Measurements from ENCODE around the gene EP300. TPM values are rescaled to one million over a fixed set of nuclear protein-coding genes. Genes with fewer than 3 reads are reported as not detected.

Gene EP300
- total RNA-seq, 2 donors from 2014 or later = 28.6 to 31.5 TPM

GRCh38 chr22:41197038-41197972 is 104.9 kb downstream of the EP300 start:
- DNase-seq (peak; percentile 87), ATAC-seq (peak; percentile 97)
- intact Hi-C loops (cut with DNase I) = loop anchor here in 1 of 2 donors (5.0 kb wide), 1 partner anchor 40 kb away; no protein-coding TSS in a partner anchor

DNA sequence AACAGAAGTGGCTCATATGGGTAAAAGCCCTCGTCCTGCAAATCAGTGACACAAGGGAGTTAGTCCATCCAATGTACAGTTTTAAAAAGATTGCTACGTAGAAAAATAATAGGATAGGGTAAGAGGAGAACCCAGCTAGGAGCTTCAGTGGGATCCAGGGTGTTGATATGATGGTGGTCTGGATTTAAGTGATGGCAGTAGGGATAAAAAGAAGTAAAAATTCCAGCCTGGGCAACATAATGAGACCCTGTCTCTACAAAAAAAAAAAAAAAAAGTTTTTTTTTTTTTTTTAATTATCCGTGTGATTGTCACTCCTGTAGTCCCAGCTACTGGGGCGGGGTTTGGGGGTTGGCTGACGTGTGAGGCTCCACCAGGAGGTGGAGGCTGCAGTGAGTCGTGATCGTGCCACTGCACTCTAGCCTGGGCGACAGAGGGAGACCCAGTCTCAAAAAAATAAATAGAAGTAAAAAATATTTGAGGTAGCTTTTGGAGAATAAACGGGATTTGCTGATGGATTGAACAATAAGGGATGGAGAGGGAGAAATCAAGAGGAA is 105.7 kb downstream of the EP300 start:
- ATAC-seq (peak; percentile 48 to 66), DNase-seq (peak; percentile 47)
- intact Hi-C loops (cut with DNase I) = loop anchor here in 1 of 2 donors (5.0 kb wide), 1 partner anchor 39 kb away; no protein-coding TSS in a partner anchor

DNA sequence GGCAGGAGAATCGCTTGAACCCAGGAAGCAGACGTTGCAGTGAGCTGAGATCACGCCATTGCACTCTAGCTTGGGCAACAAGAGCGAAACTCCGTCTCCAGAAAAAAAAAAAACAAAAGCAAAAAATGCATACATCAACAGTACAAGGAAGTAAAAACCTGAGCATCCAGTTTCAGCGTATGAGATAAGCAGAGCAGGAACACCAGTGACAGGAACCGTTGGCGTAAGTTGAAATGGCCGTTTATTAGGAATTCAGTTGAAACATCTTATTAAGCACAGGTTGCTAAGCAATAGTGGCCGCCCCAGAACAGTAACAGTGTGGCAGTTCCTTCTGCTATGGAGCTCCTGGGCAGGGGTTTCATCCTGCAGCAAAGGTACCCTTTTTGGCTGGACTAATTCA is 108.7 kb downstream of the EP300 start:
- intact Hi-C loops (cut with DNase I) = no loop called here
- DNase-seq (peak; percentile 7), ATAC-seq (no peak)

DNA sequence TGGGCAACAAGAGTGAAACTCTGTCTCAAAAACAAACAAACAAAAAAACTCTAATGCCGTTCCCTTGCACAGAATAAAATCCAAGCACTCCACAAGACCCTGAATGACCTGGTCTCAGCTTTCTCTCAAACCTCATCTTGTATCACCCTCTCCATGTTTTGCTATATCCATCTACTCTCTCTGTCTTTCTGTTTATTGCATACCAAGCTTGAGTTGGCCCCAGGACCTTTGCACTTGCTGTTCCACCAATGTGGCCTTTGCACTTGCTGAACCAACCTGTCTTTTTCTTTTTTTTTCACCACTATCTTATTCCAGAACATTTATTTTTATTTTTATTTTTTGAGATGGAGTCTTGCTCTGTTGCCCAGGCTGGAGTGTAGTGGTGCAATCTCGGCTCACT is 110.7 kb downstream of the EP300 start:
- ATAC-seq (no peak), DNase-seq (no peak)
- intact Hi-C loops (cut with DNase I) = no loop called here

- intact Hi-C loops (cut with DNase I) = no loop called here
- DNase-seq (no peak), ATAC-seq (no peak)
These were observed 111.7 kb downstream of the EP300 start for GRCh38 chr22:41204066-41204465.

DNA sequence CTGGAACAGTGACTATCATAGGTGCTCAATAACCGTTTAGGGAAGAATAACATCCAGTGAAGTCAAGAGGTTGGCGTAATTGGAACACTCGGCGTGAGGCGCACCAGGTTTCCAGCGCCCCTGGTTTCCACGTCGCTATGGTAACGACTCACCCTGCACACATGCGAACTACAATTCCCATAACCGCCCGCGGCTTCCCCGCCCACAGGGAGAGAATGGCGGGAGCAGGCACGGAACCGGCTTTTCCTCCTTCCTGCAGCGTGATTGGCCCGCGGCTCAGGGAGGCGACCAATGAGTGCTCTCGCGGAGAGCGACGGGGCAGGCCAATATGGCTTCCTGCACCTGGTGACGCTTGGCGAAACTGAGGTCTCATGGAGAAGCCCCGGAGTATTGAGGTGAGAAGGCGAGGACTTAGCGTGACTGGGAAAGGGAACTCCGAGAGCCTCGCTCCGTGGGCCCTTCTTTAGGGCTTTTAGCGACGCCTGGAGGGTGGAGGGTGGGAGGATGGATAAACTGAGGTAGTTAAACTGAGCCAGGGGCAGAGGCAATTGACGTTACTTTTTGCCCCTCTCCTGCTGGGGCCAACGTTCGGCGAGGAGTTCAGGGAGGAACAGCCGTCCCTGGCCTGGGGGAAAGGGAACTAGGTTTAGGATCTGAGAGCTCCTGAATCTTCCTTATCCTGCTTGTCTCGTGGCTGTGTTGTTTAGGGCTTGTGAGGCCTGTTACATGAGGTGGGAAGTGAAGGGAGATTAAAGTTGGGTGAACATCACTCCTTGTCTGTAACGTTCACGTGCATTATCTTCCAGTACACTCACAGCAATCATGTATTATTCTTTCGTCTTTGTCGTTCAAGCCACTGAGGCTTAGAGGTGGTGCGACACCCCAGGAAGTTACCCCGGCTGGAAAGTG is 112.9 kb downstream of the EP300 start, which contains the start of gene L3MBTL2:
Gene L3MBTL2, plus strand, starts transcription at position 321 of the 909 bp plus-strand sequence. Its CDS starts 51 bp downstream, at position 372.
- ATAC-seq = peak; percentile 100
- peak; percentile 98 for DNase-seq
- intact Hi-C loops (cut with DNase I) = loop anchor here in 1 of 2 donors (5.0 kb wide), 1 partner anchor 82 kb away; the partner anchor contains the start of gene RANGAP1

DNA sequence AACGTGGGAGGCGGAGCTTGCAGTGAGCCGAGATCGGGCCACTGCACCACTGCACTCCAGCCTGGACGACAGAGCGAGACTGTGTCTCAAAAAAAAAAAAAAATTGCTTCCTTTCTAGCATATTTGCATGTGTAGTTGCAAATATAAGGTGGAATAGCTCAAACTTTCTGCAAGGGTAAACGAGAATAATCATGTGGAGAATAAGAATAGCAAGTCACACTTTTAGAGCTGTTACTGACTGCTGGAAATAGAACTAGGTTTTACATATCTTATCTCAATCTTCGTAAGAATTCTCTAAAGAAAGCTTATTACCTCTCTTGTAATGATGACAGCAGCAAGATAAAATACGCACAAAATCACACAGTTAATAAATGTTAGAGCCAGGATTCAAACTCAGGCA is 114.3 kb downstream of the EP300 start:
- no peak for DNase-seq
- intact Hi-C loops (cut with DNase I) = loop anchor here in 1 of 2 donors (5.0 kb wide), 1 partner anchor 81 kb away; the partner anchor contains the start of gene RANGAP1
- no peak for ATAC-seq

- DNase-seq (no peak), ATAC-seq (no peak)
- intact Hi-C loops (cut with DNase I) = no loop called here
These were observed 123.0 kb downstream of the EP300 start for GRCh38 chr22:41215409-41215808.

DNA sequence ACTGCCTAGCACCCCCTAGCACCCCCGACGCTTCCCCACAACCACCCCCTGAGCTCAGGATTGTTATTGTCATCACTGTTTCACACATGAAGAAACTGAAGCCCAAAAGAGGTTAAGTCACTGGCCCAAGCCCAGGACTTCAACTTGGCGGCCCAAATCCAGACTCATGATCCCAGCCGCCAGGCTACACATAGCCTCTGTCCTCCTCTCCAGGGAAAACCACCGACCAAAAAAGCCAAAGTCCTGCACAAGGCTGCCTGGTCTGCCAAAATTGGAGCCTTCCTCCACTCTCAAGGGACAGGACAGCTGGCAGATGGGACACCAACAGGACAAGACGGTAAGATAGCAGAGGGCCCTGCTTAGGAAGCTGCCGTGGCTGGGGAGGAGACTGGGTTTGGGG is 123.5 kb downstream of the EP300 start:
- DNase-seq (no peak), ATAC-seq (no peak)
- intact Hi-C loops (cut with DNase I) = no loop called here

DNA sequence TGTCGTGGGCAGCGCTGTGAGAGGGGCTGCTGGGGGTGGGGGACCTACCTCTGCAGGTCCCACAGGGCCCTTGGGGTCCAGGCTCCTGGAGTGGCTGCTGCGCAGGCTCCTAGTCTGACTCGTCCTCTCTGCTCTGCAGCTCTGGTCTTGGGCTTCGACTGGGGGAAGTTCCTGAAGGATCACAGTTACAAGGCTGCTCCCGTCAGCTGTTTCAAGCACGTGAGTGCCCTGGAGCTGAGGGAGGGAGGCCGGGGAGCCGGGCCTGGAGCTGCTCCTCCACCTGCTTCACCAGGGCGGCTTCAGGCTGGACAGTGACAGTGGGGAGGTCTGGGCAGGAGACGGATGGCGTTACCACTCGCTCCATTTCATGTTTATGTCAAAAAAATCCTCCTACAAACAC is 124.6 kb downstream of the EP300 start:
- no peak for DNase-seq
- intact Hi-C loops (cut with DNase I) = no loop called here

DNA sequence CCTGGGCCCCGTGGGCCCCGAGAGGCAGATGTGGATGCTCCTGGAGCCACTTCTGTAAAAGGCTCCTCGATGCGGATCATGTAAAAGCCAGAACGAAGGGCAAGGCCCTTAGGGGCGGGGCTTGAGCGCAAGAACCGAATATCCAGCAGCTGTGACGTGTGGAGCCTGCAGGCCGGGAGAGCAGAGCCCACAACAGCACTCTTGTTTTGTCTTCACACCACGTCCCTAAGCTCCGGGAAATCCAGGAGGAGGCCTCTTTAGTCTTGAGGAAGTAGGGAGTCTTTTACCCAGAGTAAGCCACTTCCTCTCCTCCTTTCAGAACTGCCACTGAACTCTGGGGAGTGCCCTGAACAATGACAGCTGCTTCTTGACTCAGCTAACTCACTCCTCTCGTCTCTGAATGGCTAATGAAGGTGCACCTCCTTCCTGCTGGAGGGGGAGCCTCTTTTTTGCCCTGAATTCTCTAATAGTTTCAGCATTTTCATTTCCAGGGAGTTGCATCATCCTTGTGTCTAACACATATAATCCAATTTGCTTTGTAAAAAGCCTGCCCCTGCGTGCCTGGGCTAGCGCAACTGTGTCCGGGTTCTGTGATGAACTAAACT is 125.3 kb downstream of the EP300 start:
- intact Hi-C loops (cut with DNase I) = no loop called here
- peak; percentile 81 for DNase-seq
- peak; percentile 91 to 92 for ATAC-seq

More for the DNA sequence above, 124.6 kb downstream of the EP300 start:
- peak; percentile 12 to 24 for ATAC-seq

DNA sequence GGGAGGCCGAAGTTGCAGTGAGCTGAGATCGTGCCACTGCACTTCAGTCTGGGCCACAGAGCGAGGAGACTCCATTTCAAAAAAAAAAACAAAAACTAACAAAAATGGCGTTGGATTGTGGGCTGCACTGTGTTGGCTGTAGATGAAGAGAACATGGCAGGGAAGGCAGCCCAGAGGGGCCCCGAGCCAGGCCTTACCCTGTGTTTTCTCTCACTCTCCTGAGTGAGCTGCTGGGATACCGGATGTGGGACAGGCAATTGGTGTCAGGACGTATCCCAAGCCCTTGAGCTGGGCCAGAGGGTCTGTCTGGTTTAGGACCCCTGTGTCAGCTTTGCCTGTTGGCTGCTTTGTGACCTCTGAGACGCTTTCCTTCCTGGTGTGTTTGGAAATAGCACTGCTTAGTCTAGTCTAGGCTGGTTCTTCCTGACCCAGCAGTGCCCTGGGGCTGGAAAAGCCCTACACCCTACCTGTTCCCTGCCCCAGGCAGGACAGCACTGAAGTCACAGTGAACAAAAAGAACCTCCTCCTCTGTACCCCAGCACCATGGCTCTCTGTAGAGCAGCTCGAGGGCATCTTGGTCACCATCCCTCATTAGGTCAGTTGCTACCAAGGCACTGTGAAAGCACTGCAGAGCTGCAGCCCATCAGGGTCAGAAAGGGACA is 130.6 kb downstream of the EP300 start:
- ATAC-seq (no peak), DNase-seq (no peak)
- intact Hi-C loops (cut with DNase I) = no loop called here

DNA sequence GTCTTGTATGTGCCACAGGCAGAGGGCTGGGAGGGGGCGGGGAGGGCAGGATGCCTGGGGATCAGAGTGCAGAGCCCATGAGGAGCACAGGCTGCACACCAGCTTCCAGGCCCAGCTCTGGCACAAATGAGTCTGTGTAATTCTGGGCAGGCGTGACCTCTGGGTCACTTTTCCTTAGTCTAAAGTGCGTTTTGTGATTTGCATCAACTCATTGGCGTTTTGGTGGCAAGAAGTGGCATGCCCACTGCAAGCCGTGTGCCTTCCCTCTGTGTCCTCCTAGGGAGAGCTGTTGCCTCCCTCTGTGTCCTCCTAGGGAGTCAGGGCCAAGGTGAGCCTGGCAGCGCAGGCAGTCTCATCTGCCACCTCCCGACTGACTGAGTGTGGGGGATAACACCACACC is 131.1 kb downstream of the EP300 start:
- DNase-seq (no peak), ATAC-seq (peak in 1 of 2 donors; percentile 36)
- intact Hi-C loops (cut with DNase I) = no loop called here

DNA sequence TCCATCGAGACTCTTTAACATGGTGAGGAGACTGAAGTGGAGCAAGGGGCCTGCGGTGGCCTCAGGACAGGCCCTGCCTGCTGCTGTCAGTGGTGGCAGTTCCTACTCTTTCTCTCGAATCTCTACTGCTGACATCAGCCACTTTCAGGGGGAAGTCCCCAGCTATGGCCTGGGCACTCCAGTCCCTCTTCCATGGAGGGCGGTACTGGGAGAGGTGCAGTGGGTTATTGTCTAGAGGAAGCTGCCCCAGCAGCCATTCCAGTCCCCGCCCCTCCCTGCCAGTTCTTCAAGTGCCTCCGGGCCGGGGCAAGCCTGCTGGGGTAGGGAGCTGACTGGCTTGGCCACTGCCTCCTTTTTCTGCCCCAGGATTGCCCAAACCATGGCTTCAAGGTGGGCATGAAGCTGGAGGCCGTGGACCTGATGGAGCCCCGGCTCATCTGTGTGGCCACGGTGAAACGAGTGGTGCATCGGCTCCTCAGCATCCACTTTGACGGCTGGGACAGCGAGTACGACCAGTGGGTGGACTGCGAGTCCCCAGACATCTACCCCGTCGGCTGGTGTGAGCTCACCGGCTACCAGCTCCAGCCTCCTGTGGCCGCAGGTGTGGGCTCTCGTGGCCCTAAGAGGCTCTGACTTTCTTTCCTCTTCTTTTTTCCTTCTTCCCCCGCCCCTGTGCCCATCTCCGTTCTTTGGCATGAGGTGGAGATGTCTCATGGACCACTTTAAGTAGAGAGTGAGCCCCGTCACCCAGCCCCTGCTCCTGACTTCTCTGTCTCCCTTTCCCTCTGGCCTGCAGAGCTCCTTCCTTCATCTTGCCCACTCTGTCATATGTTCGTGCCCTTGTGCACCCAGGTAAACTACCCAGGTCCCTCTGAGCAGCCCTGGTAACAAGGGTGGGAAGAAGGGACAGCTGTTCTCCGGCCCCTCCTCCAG is 134.6 kb downstream of the EP300 start:
- ATAC-seq (peak; percentile 7 to 51), DNase-seq (no peak)
- intact Hi-C loops (cut with DNase I) = no loop called here

DNA sequence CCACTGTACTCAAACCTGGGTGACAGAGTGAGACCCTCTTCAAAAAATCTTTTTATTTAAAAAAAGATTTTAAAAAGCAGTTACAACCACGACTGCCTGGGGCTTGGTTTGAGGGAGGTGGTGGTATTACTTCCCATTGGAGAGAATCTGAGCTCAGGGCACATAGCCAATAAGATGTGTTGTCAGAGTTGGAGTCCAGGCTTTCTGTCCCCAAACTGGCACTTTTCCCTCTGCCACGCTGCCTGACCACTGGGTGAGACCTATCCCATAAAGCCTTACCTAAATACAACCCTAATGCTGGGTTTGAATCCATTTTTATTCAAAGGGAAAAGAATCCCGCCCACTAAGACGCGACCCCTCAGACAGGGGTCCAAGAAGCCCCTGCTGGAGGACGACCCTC is 136.8 kb downstream of the EP300 start:
- ATAC-seq = no peak

More for the DNA sequence above, 136.8 kb downstream of the EP300 start:
- intact Hi-C loops (cut with DNase I) = no loop called here
- DNase-seq = no peak
